Measurements from ENCODE around the gene EXOG. TPM values are rescaled to one million over a fixed set of nuclear protein-coding genes. Genes with fewer than 3 reads are reported as not detected.

EXOG gene
- polyA plus RNA-seq, 1 donor (not counting 4 experiments of a cell fraction or from before 2014, with no cell fraction given) = 10.3 TPM

GRCh38 chr3:38562467-38562925 is 66.4 kb downstream of the EXOG start:
- H3K9me3 ChIP-seq (ENCODE audit: control insufficient read depth, low read depth, low read length) = no peaks in the 10 kb centered on the region
- no peak overlapping the region for H2AFZ ChIP-seq (ENCODE audit: control insufficient read depth, low read length)
- FAIRE-seq (no peak), DNase-seq (ENCODE audit: low read depth, low spot score) (no peak)
- no peaks in the 10 kb centered on the region for H3K4me1 ChIP-seq (ENCODE audit: control insufficient read depth, extremely low read depth, insufficient read depth, low read length)
- no peaks in the 10 kb centered on the region for H3K9me1 ChIP-seq (ENCODE audit: control insufficient read depth, extremely low read depth, insufficient read depth, low read length)
- H3K4me2 ChIP-seq (ENCODE audit: control insufficient read depth, extremely low read depth, insufficient read depth, low read depth, low read length) = no peak overlapping the region
- H3K27me3 ChIP-seq (ENCODE audit: control insufficient read depth, extremely low read depth, insufficient read depth, low read length) = no peaks in the 10 kb centered on the region
- H3K4me3 ChIP-seq (ENCODE audit: control insufficient read depth in 2 of 3, extremely low read depth in 1 of 3, insufficient read depth in 2 of 3, low read depth in 1 of 3, low read length in 3 of 3) = no peak overlapping the region
- no peaks in the 10 kb centered on the region for H4K20me1 ChIP-seq (ENCODE audit: control insufficient read depth, extremely low read depth, insufficient read depth, low read length)
- no peak overlapping the region for H3K9ac ChIP-seq (ENCODE audit: control insufficient read depth, extremely low read depth, insufficient read depth, low read length)
- TF ChIP-seq, protein P1, sequence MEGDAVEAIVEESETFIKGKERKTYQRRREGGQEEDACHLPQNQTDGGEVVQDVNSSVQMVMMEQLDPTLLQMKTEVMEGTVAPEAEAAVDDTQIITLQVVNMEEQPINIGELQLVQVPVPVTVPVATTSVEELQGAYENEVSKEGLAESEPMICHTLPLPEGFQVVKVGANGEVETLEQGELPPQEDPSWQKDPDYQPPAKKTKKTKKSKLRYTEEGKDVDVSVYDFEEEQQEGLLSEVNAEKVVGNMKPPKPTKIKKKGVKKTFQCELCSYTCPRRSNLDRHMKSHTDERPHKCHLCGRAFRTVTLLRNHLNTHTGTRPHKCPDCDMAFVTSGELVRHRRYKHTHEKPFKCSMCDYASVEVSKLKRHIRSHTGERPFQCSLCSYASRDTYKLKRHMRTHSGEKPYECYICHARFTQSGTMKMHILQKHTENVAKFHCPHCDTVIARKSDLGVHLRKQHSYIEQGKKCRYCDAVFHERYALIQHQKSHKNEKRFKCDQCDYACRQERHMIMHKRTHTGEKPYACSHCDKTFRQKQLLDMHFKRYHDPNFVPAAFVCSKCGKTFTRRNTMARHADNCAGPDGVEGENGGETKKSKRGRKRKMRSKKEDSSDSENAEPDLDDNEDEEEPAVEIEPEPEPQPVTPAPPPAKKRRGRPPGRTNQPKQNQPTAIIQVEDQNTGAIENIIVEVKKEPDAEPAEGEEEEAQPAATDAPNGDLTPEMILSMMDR (optimal IDR thresholded peaks at IDR 0.05 in 1 of 3, IDR thresholded peaks at IDR 0.05 in 1 of 3, conservative IDR thresholded peaks at IDR 0.05 in 1 of 3; ENCODE audit: extremely low read depth in 1 of 3, insufficient read depth in 2 of 3, low read length in 3 of 3) = no peak
- dilution Hi-C loops (cut with MboI; ENCODE audit: extremely low pct_ligation_motif_present, low sequenced_read_pairs) = no loop called here
- H3K36me3 ChIP-seq (ENCODE audit: control insufficient read depth in 2 of 2, extremely low read depth in 1 of 2, insufficient read depth in 2 of 2, low read length in 2 of 2) = no peaks in the 10 kb centered on the region
- H3K79me2 ChIP-seq (ENCODE audit: control insufficient read depth, insufficient read depth, low read length) = no peaks in the 10 kb centered on the region
- no peak overlapping the region for H3K27ac ChIP-seq (ENCODE audit: control insufficient read depth, insufficient read depth, low read length)

- no peak overlapping the region for H3K4me3 ChIP-seq (ENCODE audit: control insufficient read depth in 2 of 3, extremely low read depth in 1 of 3, insufficient read depth in 2 of 3, low read depth in 1 of 3, low read length in 3 of 3)
- no peaks in the 10 kb centered on the region for H3K36me3 ChIP-seq (ENCODE audit: control insufficient read depth in 2 of 2, extremely low read depth in 1 of 2, insufficient read depth in 2 of 2, low read length in 2 of 2)
- H3K9me1 ChIP-seq (ENCODE audit: control insufficient read depth, extremely low read depth, insufficient read depth, low read length) = no peaks in the 10 kb centered on the region
- dilution Hi-C loops (cut with MboI; ENCODE audit: extremely low pct_ligation_motif_present, low sequenced_read_pairs) = no loop called here
- H3K4me2 ChIP-seq (ENCODE audit: control insufficient read depth, extremely low read depth, insufficient read depth, low read depth, low read length) = no peak overlapping the region
- no peaks in the 10 kb centered on the region for H3K79me2 ChIP-seq (ENCODE audit: control insufficient read depth, insufficient read depth, low read length)
- H4K20me1 ChIP-seq (ENCODE audit: control insufficient read depth, extremely low read depth, insufficient read depth, low read length) = no peaks in the 10 kb centered on the region
- no peak for TF ChIP-seq EZH2 (IDR thresholded peaks at IDR 0.05; ENCODE audit: low read length)
- TF ChIP-seq, protein P1 (optimal IDR thresholded peaks at IDR 0.05 in 1 of 3, IDR thresholded peaks at IDR 0.05 in 1 of 3, conservative IDR thresholded peaks at IDR 0.05 in 1 of 3; ENCODE audit: extremely low read depth in 1 of 3, insufficient read depth in 2 of 3, low read length in 3 of 3) = no peak
- H3K4me1 ChIP-seq (ENCODE audit: control insufficient read depth, extremely low read depth, insufficient read depth, low read length) = no peaks in the 10 kb centered on the region
- DNase-seq (ENCODE audit: low read depth, low spot score) = no peak
- no peak overlapping the region for H3K27ac ChIP-seq (ENCODE audit: control insufficient read depth, insufficient read depth, low read length)
- no peaks in the 10 kb centered on the region for H3K9me3 ChIP-seq (ENCODE audit: control insufficient read depth, low read depth, low read length)
- no peak overlapping the region for H2AFZ ChIP-seq (ENCODE audit: control insufficient read depth, low read length)
- H3K27me3 ChIP-seq (ENCODE audit: control insufficient read depth, extremely low read depth, insufficient read depth, low read length) = no peaks in the 10 kb centered on the region
- no peak for FAIRE-seq
- H3K9ac ChIP-seq (ENCODE audit: control insufficient read depth, extremely low read depth, insufficient read depth, low read length) = no peak overlapping the region
Observed at GRCh38 chr3:38563070-38563885, 67.1 kb downstream of the EXOG start.
